Fibroblast of lung (primary cell): ENCODE measurements around the gene FAM78B. TPM values are rescaled to one million over a fixed set of nuclear protein-coding genes. Genes with fewer than 3 reads are reported as not detected.

Experiments used
- DNase-seq, 2 donors: peaks; one replicate each; pipeline versions ENCODE4 v3.0.0 to v3.0.0-alpha.2; 2010; ENCODE audit warnings: low read depth in 2 of 2
- H2AFZ ChIP-seq: 2 replicates; pipeline ENCODE4 v1.5.1; 2012; ENCODE audit warnings: low read length, control low read depth, inconsistent platforms
- H3K27ac ChIP-seq: 2 replicates; pipeline ENCODE4 v1.5.1; 2011; ENCODE audit warnings: low read length, control low read depth; ENCODE audit not compliant: insufficient read depth
- H3K27me3 ChIP-seq: 2 replicates; pipeline ENCODE4 v1.5.1; 2011; ENCODE audit warnings: mild to moderate bottlenecking, low read length; ENCODE audit not compliant: control insufficient read depth, insufficient read depth
- H3K36me3 ChIP-seq: 2 replicates; pipeline ENCODE4 v1.5.1; 2011; ENCODE audit warnings: low read length; ENCODE audit not compliant: control insufficient read depth, insufficient read depth
- H3K4me1 ChIP-seq: 2 replicates; pipeline ENCODE4 v1.5.1; 2011; ENCODE audit warnings: low read length; ENCODE audit not compliant: control insufficient read depth, insufficient read depth; ENCODE audit errors: extremely low read depth
- H3K4me2 ChIP-seq: 2 replicates; pipeline ENCODE4 v1.5.1; 2011; ENCODE audit warnings: low read length, control low read depth; ENCODE audit not compliant: insufficient read depth; ENCODE audit errors: extremely low read depth
- H3K4me3 ChIP-seq, 4 experiments: fragments of 200-600 bp in 1 of 4; sonication (generic) in 1 of 4; replicated peaks in 1 of 4; 2 replicates each; pipeline ENCODE4 v1.5.1; 2011 to 2016; ENCODE audit warnings: low read length in 4 of 4, low read depth in 3 of 4, mild to moderate bottlenecking in 3 of 4, control low read depth in 2 of 4, inconsistent platforms in 1 of 4, mixed read lengths in 1 of 4; ENCODE audit not compliant: insufficient read depth in 1 of 4; ENCODE audit errors: control extremely low read depth in 1 of 4
- H3K79me2 ChIP-seq: 2 replicates; pipeline ENCODE4 v1.5.1; 2012; ENCODE audit warnings: mild to moderate bottlenecking, low read length, inconsistent platforms; ENCODE audit not compliant: control insufficient read depth, insufficient read depth
- H3K9ac ChIP-seq: 2 replicates; pipeline ENCODE4 v1.5.1; 2011; ENCODE audit warnings: mild to moderate bottlenecking, low read length, control low read depth; ENCODE audit not compliant: insufficient read depth
- H3K9me3 ChIP-seq: 2 replicates; pipeline ENCODE4 v1.5.1; 2012; ENCODE audit warnings: low read depth, low read length; ENCODE audit not compliant: control insufficient read depth, insufficient read depth
- H4K20me1 ChIP-seq: 2 replicates; pipeline ENCODE4 v1.5.1; 2011; ENCODE audit warnings: low read length; ENCODE audit not compliant: control insufficient read depth, insufficient read depth; ENCODE audit errors: extremely low read depth
- CTCF ChIP-seq, 2 donors: IDR thresholded peaks in 1 of 2; conservative IDR thresholded peaks in 1 of 2; 1 replicate in 1 of 2; 2 replicates in 1 of 2; pipeline ENCODE4 v1.5.1; 2011 to 2012; ENCODE audit warnings: low read length in 2 of 2, control low read depth in 1 of 2, inconsistent platforms in 1 of 2, low read depth in 1 of 2, mild to moderate bottlenecking in 1 of 2
- polyA plus RNA-seq, 2 donors: library from polyadenylated mRNA; depleted of rRNA in 1 of 2; stranded (reverse) in 1 of 2; unstranded in 1 of 2; fragments of >200 nt; gene quantifications; 2 replicates each; pipeline ENCODE4 v1.2.1, GENCODE V29; 2011 to 2012; ENCODE audit warnings: missing spikeins in 1 of 2
- total RNA-seq: library from RNA; depleted of rRNA; stranded (reverse); fragments of >200 nt; gene quantifications from 2 replicates; pipeline ENCODE4 v1.2.1, GENCODE V29; 2014

Gene FAM78B
- total and polyA plus RNA-seq, 2 donors (not counting 1 experiment from before 2014, with no cell fraction given) = 0.15 to 0.33 TPM

- no peak overlapping the region for H2AFZ ChIP-seq
- H3K27me3 ChIP-seq = no peaks in the 10 kb centered on the region
- TF ChIP-seq CTCF (conservative IDR thresholded peaks at IDR 0.05 in 1 of 2, IDR thresholded peaks at IDR 0.05 in 1 of 2; ENCODE audit: low read depth in 1 of 2, low read length in 2 of 2) = no peak
- H3K4me1 ChIP-seq = no peaks in the 10 kb centered on the region
- H3K79me2 ChIP-seq = no peaks in the 10 kb centered on the region
- DNase-seq = no peak
- H3K27ac ChIP-seq = no peak overlapping the region
- no peaks in the 10 kb centered on the region for H3K9me3 ChIP-seq
- no peaks in the 10 kb centered on the region for H3K36me3 ChIP-seq
- H3K4me3 ChIP-seq = no peak overlapping the region
- no peaks in the 10 kb centered on the region for H4K20me1 ChIP-seq
- H3K4me2 ChIP-seq = no peak overlapping the region
- no peak overlapping the region for H3K9ac ChIP-seq
Measured at GRCh38 chr1:166020210-166020609, 146.6 kb downstream of the FAM78B start.
